UCSD-AML1 (cell line): ENCODE measurements around the gene DISC1.

Experiments used
- DNase-seq: peaks from one replicate; lab custom pipeline; 2025; ENCODE audit not compliant: unreplicated experiment; lab: John Stamatoyannopoulos, UW

DISC1 gene

GRCh38 chr1:231921646-231922345 lies 295.2 kb downstream of the DISC1 start:
- DNase-seq = no peak

- DNase-seq = no peak
Measured at GRCh38 chr1:231923491-231924041, 297.0 kb downstream of the DISC1 start.

DNA sequence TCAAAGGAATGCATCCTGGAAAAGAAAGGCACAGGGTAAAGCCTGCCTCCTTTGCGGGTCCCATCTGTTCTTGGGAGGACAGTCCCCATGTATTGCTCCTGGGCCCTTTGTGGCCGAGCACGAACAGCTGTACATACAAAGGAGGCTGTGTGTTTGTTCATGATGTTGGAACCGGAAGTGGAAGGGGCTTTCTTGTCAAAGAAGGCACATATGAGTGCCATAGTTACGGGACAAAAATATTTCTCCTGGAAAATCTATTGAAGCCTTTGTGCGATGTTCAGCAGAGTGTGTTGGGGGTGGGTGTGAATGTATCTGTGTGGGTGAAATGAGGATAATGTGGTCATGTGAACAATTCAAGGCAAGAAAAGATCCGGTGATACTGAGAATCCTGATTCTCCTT lies 297.6 kb downstream of the DISC1 start:
- no peak for DNase-seq

GRCh38 chr1:231925864-231926263 lies 299.3 kb downstream of the DISC1 start:
- no peak for DNase-seq

GRCh38 chr1:231926340-231926739 lies 299.8 kb downstream of the DISC1 start:
- DNase-seq = no peak

DNA sequence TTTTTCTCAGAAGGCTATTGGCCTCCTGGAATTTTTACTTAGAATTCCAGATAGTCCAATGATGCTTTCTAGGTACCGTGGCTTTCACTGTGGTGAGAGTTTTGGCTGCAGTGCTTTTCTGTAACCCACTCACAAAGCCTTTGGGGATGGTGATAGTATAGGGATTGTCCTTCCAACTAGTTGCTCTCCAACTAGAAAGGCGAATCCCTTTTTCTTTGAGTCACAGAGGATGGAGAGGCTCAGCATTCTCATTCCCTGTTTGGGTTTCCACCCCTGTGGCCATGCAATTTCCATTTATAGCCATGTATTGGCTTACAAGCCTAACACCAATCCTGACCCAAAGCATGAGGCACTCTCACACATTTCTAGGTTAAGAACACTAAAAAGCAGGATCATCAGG lies 300.3 kb downstream of the DISC1 start:
- no peak for DNase-seq

GRCh38 chr1:231927431-231927830 lies 300.8 kb downstream of the DISC1 start:
- no peak for DNase-seq

GRCh38 chr1:231929311-231929710 lies 302.7 kb downstream of the DISC1 start:
- no peak for DNase-seq

DNA sequence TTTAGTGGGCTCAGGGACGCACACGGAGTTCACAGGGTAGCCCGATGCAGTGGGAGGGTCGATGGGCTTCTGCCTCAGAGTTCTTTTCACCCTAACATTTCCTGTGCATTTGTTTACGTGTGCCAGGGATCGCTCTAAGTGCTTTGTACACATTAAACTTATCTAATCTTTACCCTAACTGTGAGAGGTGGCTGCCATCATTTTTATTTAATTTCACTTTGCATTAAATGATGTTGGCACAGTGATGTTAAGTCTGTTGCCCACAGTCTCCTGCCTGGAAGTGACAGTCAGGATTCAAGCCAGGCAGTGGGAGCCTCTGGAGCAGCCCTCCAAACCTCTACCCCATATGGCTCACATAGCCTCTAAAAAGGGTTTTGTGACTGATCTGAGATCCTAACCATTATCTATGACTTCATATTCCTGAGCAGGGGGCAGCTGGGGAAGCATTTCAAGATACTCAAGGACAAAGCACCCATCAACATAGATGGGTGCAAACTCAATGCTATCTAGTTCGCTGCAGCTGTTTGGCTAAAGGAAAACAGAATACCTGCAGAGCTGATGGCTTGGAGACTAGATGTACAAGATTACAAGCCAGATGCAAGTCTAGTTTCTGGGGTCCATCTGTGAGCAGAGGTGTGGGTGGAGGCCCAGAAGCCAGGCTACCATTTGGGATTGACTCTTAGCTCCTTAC lies 303.8 kb downstream of the DISC1 start:
- no peak for DNase-seq

DNA sequence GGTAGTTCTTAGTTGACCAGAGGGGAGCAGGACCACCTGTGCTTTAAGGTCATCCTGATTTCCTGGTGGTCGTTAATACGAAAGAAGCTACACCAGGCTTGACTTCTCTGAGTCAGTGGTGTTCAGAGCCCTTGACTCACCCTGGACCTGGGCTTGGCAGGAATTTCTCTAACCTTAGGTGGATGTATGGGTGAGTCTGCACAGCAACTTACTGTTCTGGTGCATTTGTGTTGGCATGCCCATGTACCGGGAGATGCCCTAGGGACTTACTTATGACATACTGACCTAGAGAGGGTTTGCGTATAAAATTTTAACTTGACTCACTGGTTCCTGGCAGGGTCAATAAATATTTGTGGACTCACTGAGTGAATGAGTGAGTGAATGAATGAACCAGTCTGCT lies 304.6 kb downstream of the DISC1 start:
- no peak for DNase-seq

DNA sequence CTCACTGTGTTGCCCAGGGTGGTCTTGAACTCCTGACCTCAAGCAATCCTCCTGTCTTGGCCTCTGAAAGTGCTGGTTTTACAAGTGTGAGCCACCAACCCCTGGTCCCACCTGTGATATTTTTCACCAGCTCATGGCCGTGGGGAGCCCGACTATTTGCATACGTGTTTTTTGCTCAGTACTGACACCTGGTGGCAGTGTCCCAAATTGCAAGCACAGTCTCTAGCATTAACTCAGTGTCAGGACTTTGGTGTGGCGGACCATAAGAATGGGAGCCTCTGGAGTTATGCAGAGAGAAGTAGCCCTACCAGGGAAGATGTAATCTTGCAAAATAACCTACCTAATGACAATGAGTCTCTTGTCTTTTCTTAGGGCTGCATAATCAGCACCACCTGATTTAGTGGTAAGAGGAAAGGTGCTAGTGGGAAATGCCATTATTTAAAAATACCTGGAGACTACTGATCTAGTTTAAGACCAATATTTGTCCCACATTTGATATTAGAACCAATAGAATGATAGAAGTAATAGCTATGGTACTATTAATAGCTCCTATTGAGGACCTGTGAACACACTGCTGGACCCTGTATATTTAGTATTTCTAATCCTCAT lies 305.4 kb downstream of the DISC1 start:
- no peak for DNase-seq

DNA sequence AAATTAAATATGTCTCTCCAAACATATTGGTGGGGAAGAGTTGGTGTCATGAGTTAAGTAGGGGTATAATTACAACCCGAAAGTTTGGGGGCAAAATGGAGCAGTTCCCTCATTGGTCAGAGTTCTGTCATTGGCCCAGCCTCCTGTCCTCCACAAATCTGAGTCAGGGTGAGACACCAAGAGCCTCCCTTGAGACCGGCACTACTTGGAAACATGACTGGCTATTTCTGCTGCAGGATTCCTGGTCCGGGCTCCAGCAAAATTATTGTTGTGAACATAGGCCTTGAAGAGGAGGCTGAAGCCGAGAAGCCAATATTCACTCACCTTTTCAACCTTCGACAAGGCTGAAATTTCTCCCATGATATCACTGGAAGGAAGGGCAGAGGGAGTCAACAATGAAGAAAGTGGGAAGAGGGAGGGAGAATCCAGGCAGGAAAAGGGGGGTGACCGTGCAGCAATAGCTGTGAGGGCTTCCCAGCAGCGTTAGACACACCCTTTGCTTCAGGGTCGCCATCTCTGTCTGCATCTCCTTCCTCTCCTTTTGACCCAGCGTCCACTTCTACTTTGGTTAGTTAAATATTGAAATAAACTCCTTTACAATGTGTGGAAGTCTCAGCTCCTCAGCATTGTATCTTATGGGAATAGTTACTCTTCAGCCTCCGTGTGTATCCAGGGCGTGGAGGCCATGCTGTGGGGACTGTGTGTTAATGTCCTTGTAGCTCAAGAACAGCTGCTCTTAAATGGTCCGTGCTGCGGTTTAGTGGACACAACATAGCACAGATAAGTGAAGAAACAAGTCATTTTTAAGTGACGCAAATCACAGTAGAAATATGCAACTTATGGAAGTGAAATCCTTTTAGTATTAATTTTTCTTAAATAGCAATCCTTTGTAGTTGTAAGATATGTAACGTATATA lies 307.4 kb downstream of the DISC1 start:
- DNase-seq = no peak

GRCh38 chr1:231934797-231935196 lies 308.2 kb downstream of the DISC1 start:
- DNase-seq = no peak

DNA sequence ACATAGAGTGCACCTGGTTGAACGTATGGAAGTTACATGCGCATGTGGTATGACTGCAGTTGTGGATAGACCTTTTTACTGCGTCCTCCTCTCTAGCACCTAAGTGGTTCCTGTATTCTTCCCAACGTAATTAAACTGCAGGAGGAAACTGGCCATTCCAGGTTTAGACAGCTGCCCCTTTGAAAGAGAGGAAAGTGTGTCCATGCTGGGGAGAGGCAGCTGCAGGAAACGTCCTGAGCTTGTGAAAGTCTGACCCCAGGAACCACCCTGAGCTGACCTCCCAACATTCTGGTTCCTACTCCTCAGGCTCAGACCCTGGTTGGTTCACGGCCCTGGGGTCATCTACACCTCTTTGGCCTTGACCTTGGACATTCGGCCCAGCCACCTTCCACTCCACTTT lies 309.3 kb downstream of the DISC1 start:
- DNase-seq = no peak

GRCh38 chr1:231936983-231937775 lies 310.6 kb downstream of the DISC1 start:
- DNase-seq = no peak

DNA sequence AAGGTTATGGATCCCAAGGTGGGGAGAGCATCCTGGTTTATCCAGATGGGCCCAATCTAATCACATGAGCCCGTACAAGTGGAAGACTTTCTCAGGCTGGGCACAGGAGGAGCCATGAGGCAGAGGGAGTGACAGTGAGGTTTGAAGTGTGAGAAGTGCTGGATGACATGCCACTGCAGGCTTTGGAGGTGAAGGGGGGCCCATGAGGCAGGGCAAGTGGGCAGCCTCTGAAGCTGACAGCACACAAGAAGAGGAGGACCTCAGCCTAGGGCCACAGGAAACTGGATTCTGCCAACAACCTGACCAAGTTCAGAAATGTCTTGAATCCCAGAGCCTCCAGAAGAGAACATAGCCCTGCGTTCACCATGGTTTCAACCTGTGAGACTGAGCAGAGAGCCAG lies 311.6 kb downstream of the DISC1 start:
- no peak for DNase-seq

- no peak for DNase-seq
Measured at GRCh38 chr1:231938711-231939110, 312.1 kb downstream of the DISC1 start.

DNA sequence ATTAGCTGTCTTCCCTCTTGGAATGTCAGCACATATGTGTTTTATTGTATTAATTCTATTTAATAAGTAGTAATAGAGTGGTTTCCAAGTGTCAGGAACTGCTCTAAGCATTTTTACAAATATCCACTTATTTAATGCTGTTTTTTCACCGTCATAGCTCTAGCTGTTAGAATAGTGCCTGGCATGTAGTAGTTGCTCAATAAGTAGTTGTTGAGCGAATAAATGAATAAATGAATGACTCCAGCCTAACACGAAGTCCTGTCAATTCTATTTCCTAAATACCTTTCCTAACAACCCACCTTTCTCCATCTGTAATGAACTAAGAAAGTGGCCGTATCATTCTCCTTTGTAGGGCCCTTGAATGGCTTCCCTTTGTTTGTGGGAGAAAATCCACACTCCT lies 312.5 kb downstream of the DISC1 start:
- no peak for DNase-seq

- DNase-seq = no peak
Measured at GRCh38 chr1:231940116-231940515, 313.5 kb downstream of the DISC1 start.

DNA sequence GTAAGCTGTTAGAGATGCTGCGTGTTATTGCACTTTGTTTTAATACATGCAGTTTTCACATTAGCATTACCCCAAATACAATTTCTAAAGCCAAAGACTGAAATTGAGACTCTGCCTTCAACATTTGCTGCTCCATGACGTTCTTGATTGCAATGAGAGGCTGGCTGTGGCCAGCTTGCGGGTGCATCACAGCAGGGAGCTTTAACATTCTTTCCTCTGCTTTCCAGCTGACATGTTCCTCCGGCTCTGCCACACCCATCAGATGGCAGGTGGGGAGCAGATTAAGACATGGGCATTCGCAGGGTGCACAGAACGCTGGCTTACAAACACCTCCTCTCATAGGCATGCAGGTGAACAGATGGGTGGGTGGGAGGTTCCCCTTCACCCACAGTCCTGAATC lies 314.1 kb downstream of the DISC1 start:
- no peak for DNase-seq
